DOHH2 (cell line): ENCODE measurements around the gene CENPM.

ENCODE experiments used
- H3F3A ChIP-seq: fragments of 200-600 bp; sonication (generic), shearing (Covaris generic); 2 replicates; pipeline ENCODE4 v1.6.0; 2016; ENCODE audit warnings: antibody characterized with exemption, mild to moderate bottlenecking; ENCODE audit not compliant: control insufficient read depth, insufficient read depth
- H3K27ac ChIP-seq: fragments of 200-600 bp; sonication (generic); 2 replicates; pipeline ENCODE4 v1.5.1; 2014; ENCODE audit warnings: low read depth, mild to moderate bottlenecking, low read length, moderate library complexity
- H3K27me3 ChIP-seq: fragments of 200-600 bp; sonication (generic); 2 replicates; pipeline ENCODE4 v1.6.1; 2014; ENCODE audit warnings: mild to moderate bottlenecking, low read length, mixed read lengths; ENCODE audit not compliant: control insufficient read depth
- H3K36me3 ChIP-seq: fragments of 200-600 bp; sonication (generic); 2 replicates; pipeline ENCODE4 v1.6.1; 2014; ENCODE audit warnings: mild to moderate bottlenecking, low read length, moderate library complexity, mixed read lengths; ENCODE audit not compliant: control insufficient read depth
- H3K4me1 ChIP-seq: fragments of 200-600 bp; sonication (generic); 2 replicates; pipeline ENCODE4 v1.6.1; 2014; ENCODE audit warnings: mild to moderate bottlenecking, low read length, mixed read lengths; ENCODE audit not compliant: control insufficient read depth
- H3K4me2 ChIP-seq: fragments of 200-600 bp; sonication (generic); 2 replicates; pipeline ENCODE4 v1.6.0; 2014; ENCODE audit warnings: mild to moderate bottlenecking, low read length, moderate library complexity
- H3K4me3 ChIP-seq: fragments of 200-600 bp; sonication (generic); 2 replicates; pipeline ENCODE4 v1.5.1; 2014; ENCODE audit warnings: mild to moderate bottlenecking, low read length, mixed read lengths
- H3K79me2 ChIP-seq: fragments of 200-600 bp; sonication (generic); 2 replicates; pipeline ENCODE4 v1.6.1; 2014; ENCODE audit warnings: mild to moderate bottlenecking, low read length, mixed read lengths; ENCODE audit not compliant: control insufficient read depth
- H3K9me2 ChIP-seq: fragments of 200-600 bp; sonication (generic); replicated peaks from 2 replicates; pipeline ENCODE4 v1.6.1; 2014; ENCODE audit warnings: mild to moderate bottlenecking, low read length, mixed read lengths; ENCODE audit not compliant: control insufficient read depth
- H3K9me3 ChIP-seq: fragments of 200-600 bp; sonication (generic); 2 replicates; pipeline ENCODE4 v1.6.1; 2014; ENCODE audit warnings: antibody characterized with exemption, low read length, mixed read lengths; ENCODE audit not compliant: control insufficient read depth, insufficient read depth
- H4K20me1 ChIP-seq: fragments of 200-600 bp; sonication (generic); 2 replicates; pipeline ENCODE4 v1.6.0; 2014; ENCODE audit warnings: low read depth, mild to moderate bottlenecking, antibody characterized with exemption, low read length, moderate library complexity; ENCODE audit not compliant: control insufficient read depth, insufficient read depth
- EZH2phosphoT487 ChIP-seq: fragments of 200-600 bp; sonication (generic); IDR thresholded peaks from 2 replicates; pipeline ENCODE4 v1.6.1; 2017; ENCODE audit warnings: borderline replicate concordance, mild to moderate bottlenecking, antibody characterized with exemption, low read length, moderate library complexity, mixed read lengths
- TF ChIP-seq, protein P1 (sequence below): fragments of 200-600 bp; sonication (generic); IDR thresholded peaks from one replicate; pipeline ENCODE4 v1.5.1; 2014; ENCODE audit warnings: antibody characterized with exemption, mild to moderate bottlenecking, low read depth, low read length; ENCODE audit not compliant: poor library complexity, severe bottlenecking

Gene CENPM

DNA sequence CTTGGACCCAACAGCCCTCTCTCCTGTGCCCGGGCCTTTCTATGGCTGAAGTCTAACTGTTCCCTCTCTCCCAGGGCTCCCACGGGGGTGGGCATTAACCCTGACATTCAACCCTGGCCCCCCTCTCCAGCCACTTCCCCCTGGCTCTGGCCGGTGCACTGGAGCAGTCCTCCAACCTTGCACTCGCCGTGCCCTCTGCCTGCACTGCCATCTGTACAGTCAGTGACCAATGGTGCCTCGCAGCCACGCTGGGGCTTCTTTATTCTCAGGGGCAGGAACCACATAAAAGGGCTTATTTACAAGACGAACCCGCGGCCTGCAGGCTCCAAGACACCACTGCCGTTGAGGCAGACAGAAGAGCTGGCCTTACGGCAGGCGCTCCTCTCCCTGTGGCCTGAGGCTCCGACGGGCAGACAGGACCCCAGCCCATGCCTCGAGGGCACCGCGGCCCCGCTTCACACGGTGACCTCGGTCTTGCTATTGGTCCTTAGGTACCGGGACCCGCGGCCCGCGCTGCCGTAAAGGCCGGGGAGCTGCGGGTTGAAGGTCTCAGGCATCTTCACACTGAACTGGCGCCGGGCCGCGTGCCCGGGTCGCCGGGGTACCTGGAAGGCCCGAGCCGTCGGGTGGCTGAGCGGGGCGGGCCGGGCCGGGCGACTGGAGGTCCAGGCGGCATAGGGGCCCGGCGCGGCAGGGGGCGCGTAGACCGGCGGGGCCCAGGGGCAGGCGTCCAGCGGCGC, 37.5 kb downstream of the CENPM start:
- TF ChIP-seq EZH2phosphoT487 = no peak
- TF ChIP-seq, protein P1, sequence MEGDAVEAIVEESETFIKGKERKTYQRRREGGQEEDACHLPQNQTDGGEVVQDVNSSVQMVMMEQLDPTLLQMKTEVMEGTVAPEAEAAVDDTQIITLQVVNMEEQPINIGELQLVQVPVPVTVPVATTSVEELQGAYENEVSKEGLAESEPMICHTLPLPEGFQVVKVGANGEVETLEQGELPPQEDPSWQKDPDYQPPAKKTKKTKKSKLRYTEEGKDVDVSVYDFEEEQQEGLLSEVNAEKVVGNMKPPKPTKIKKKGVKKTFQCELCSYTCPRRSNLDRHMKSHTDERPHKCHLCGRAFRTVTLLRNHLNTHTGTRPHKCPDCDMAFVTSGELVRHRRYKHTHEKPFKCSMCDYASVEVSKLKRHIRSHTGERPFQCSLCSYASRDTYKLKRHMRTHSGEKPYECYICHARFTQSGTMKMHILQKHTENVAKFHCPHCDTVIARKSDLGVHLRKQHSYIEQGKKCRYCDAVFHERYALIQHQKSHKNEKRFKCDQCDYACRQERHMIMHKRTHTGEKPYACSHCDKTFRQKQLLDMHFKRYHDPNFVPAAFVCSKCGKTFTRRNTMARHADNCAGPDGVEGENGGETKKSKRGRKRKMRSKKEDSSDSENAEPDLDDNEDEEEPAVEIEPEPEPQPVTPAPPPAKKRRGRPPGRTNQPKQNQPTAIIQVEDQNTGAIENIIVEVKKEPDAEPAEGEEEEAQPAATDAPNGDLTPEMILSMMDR = no peak
- H3K79me2 ChIP-seq = no peaks in the 10 kb centered on the region
- peaks cover 27% of the 10 kb centered on the region for H3K4me1 ChIP-seq
- H3F3A ChIP-seq = peaks cover 5% of the 10 kb centered on the region; the same call in 1 of the 2 replicates
- no peaks in the 10 kb centered on the region; the same call in 1 of the 2 replicates for H4K20me1 ChIP-seq
- H3K4me2 ChIP-seq = no peak overlapping the region; the same call in 1 of the 2 replicates
- peaks cover 23% of the 10 kb centered on the region for H3K36me3 ChIP-seq
- no peak overlapping the region for H3K27ac ChIP-seq
- no peaks in the 10 kb centered on the region for H3K9me3 ChIP-seq
- H3K27me3 ChIP-seq = peaks cover 53% of the 10 kb centered on the region
- H3K4me3 ChIP-seq = no peak overlapping the region
- no peaks in the 10 kb centered on the region for H3K9me2 ChIP-seq

DNA sequence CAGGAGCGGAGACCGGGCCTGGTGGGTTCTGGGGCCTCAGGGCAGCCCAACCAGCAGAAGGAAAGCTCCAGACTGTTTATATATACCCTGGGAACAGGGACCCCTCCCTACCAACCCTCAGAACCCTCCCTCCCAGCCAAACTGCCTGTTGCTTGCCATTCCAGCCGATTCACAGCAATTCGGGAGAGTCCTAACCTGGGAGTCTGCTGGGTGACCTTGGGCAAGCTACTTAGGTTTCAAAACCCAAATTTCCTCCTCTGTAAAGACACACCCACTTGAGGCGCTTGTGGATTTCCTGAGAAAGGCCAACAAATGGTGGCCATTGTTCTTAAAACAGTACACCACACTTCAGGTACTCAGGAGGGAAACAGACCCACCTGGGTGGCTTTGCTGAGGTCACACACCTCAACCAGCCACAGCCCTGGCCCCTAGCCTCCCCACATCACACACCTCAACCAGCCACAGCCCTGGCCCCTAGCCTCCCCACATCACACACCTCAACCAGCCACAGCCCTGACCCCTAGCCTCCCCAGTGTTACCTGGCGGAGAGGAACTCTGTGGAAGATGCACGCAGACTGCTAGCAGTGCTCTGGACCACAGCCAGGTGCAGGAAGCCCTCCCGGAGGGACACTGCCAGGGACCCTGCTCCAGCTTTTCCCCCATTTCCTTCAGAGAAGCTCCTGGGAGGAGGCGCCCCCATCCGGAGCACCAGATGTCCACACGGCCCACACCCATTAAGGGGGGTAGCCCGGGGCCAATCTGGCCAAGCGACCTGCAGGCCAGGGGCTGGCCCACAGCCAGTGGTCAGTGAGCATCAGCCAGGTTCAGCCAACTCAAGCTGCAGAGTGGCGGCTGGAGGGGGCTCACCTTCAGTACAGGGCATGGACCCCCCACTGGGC, 38.3 kb downstream of the CENPM start:
- Histone ChIP-seq H3K36me3 (peaks cover 31% of the 10 kb centered on the region), H3K79me2 (no peaks in the 10 kb centered on the region), H3K27ac (no peak overlapping the region), H3K4me3 (no peak overlapping the region), H4K20me1 (peaks cover 4% of the 10 kb centered on the region; the same call in 1 of the 2 replicates), H3K4me1 (peaks cover 22% of the 10 kb centered on the region), H3K9me2 (no peaks in the 10 kb centered on the region), H3K9me3 (no peaks in the 10 kb centered on the region), H3K27me3 (peaks cover 48% of the 10 kb centered on the region), H3F3A (peaks cover 5% of the 10 kb centered on the region; the same call in 1 of the 2 replicates), H3K4me2 (no peak overlapping the region)
- TF ChIP-seq, protein P1 = no peak
- TF ChIP-seq EZH2phosphoT487 = no peak; the same call in 1 of the 2 replicates

DNA sequence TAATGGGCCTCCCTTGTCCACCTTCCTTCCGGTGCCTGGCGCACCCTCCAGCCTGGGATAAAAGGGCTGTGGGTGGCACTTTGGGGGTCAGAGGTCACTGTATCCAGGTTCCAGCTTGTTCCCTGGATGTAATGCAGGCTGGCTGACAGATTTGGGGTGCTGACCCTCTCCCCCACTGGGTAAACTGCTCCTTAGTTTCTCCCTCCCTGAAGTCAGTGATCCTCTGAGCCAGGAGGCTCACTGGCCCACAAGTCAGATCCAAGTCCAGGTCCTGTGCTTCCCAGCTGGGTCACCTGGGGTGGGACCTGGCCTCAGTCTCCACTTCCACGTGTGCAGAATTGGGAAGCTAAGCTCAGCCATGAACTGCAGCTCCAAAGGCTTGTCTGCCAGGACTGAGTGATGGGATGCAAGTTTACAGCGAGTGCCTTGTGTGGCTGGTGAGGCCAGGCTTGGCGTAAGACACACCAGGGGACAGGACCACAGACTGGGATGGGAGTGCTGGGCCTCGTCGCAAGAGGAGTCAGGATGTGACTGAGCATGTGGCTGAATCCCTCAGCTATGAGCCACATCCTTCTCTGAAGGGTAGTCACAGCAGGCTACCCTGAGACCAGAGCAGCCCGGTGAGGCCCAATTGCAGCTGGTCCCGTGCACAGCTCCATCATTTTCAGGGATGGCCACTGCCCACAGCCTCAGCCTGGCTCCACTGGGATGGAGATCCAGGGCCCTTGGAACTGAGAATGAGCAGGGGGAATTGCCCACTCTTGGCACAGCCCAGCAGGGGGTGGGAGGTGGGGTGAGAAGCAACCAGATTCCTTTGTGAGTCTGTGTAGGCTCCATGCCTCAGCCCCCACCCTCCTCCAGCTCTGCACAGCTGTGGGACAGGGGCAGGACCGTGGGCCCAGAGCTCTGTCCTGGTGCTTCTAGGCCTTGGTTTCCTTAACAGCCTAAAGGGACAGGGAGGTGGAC, 39.2 kb downstream of the CENPM start:
- peaks cover 40% of the 10 kb centered on the region for H3K36me3 ChIP-seq
- H3K79me2 ChIP-seq = no peaks in the 10 kb centered on the region
- H4K20me1 ChIP-seq = peaks cover 4% of the 10 kb centered on the region; the same call in 1 of the 2 replicates
- peaks cover 5% of the 10 kb centered on the region; the same call in 1 of the 2 replicates for H3F3A ChIP-seq
- H3K4me1 ChIP-seq = peaks cover 22% of the 10 kb centered on the region
- no peaks in the 10 kb centered on the region for H3K9me2 ChIP-seq
- TF ChIP-seq EZH2phosphoT487 = no peak
- TF ChIP-seq, protein P1 = no peak
- H3K4me3 ChIP-seq = no peak overlapping the region
- H3K27me3 ChIP-seq = peaks cover 40% of the 10 kb centered on the region
- H3K9me3 ChIP-seq = no peaks in the 10 kb centered on the region
- no peak overlapping the region for H3K4me2 ChIP-seq
- no peak overlapping the region for H3K27ac ChIP-seq
